Astrocyte of the spinal cord (primary cell): Measurements from ENCODE around the gene TNS1.
A peak's percentile ranks its signal among the peaks of the same experiment; 100 is the strongest.

Source experiments
- DNase-seq: peaks from one replicate; pipeline ENCODE4 v3.0.0; 2011; ENCODE audit warnings: low read depth, low spot score
- H3K4me3 ChIP-seq: 2 replicates; pipeline ENCODE4 v1.5.1; 2011; ENCODE audit warnings: low read depth, mild to moderate bottlenecking, low read length, moderate library complexity
- in situ Hi-C: cut with HindIII; loops from 2 replicates; pipeline ENCODE4 v1.10.0; 2017; ENCODE audit warnings: low sequenced_read_pairs
- TF ChIP-seq, protein P1 (sequence below): IDR thresholded peaks from 2 replicates; pipeline ENCODE4 v1.5.1; 2012; ENCODE audit warnings: low read depth, mild to moderate bottlenecking, low read length, inconsistent platforms

TNS1 gene

DNA sequence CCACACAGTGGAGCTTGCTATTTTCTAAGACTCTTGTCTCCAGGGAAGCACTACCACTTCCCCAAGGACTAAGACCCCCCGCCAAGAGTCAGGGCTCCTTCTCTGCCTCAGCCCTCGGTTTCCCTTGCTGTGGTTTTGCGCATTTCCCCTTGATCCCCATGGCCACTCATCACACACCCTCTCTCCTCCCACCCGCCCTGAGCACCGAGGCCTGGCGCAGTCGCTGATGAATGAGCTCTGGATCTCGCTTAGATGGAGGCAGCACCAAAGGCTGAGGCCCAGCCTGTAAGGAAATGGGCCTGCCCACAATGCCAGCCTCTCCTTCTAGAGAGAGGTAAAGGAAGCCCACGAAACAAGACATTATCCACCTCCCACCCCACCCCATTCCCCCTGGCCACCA, 96.9 kb downstream of the TNS1 start:
- DNase-seq, result no peak

GRCh38 chr2:217905395-217905794, 97.4 kb downstream of the TNS1 start:
- in situ Hi-C loops, result no loop called here
- TF ChIP-seq, protein P1, sequence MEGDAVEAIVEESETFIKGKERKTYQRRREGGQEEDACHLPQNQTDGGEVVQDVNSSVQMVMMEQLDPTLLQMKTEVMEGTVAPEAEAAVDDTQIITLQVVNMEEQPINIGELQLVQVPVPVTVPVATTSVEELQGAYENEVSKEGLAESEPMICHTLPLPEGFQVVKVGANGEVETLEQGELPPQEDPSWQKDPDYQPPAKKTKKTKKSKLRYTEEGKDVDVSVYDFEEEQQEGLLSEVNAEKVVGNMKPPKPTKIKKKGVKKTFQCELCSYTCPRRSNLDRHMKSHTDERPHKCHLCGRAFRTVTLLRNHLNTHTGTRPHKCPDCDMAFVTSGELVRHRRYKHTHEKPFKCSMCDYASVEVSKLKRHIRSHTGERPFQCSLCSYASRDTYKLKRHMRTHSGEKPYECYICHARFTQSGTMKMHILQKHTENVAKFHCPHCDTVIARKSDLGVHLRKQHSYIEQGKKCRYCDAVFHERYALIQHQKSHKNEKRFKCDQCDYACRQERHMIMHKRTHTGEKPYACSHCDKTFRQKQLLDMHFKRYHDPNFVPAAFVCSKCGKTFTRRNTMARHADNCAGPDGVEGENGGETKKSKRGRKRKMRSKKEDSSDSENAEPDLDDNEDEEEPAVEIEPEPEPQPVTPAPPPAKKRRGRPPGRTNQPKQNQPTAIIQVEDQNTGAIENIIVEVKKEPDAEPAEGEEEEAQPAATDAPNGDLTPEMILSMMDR, result no peak
- DNase-seq, result no peak
- no peak overlapping the region for H3K4me3 ChIP-seq

More for the DNA sequence above, 96.9 kb downstream of the TNS1 start:
- in situ Hi-C loops, result no loop called here
- H3K4me3 ChIP-seq, result no peak overlapping the region
- TF ChIP-seq, protein P1, result no peak

GRCh38 chr2:217904614-217904965, 98.2 kb downstream of the TNS1 start:
- no peak for DNase-seq
- H3K4me3 ChIP-seq, result no peak overlapping the region
- TF ChIP-seq, protein P1, result no peak
- in situ Hi-C loops, result no loop called here

GRCh38 chr2:217903859-217904613, 98.8 kb downstream of the TNS1 start:
- in situ Hi-C loops, result no loop called here
- TF ChIP-seq, protein P1, result no peak
- DNase-seq, result peak; percentile 64
- H3K4me3 ChIP-seq, result no peak overlapping the region

GRCh38 chr2:217903142-217903858, 99.5 kb downstream of the TNS1 start:
- in situ Hi-C loops, result no loop called here
- H3K4me3 ChIP-seq, result no peak overlapping the region
- TF ChIP-seq, protein P1, result no peak
- no peak for DNase-seq

- TF ChIP-seq, protein P1, result no peak
- peak; percentile 47 for DNase-seq
- in situ Hi-C loops, result no loop called here
- H3K4me3 ChIP-seq, result no peak overlapping the region
Observed at GRCh38 chr2:217902379-217903141, 100.2 kb downstream of the TNS1 start.
